Left kidney (tissue), 2 donors: ENCODE data around the gene DLX1. TPM values are rescaled to one million over a fixed set of nuclear protein-coding genes. Genes with fewer than 3 reads are reported as not detected.
"Not testable (repeated sequence)": the region's sequence is repeated elsewhere in the genome, so short reads cannot be mapped to it uniquely, and the experiment has no call there.

Experiments used
- DNase-seq: peaks from one replicate; pipeline ENCODE4 v3.0.0-alpha.2; 2013
- polyA plus RNA-seq: library from polyadenylated mRNA; unstranded; fragments of 120-200 nt; gene quantifications from one replicate; pipeline ENCODE4 v1.2.1, GENCODE V29; 2013; ENCODE audit not compliant: insufficient read length

DLX1 gene
- polyA plus RNA-seq, 1 donor, result 0.43 TPM

DNA sequence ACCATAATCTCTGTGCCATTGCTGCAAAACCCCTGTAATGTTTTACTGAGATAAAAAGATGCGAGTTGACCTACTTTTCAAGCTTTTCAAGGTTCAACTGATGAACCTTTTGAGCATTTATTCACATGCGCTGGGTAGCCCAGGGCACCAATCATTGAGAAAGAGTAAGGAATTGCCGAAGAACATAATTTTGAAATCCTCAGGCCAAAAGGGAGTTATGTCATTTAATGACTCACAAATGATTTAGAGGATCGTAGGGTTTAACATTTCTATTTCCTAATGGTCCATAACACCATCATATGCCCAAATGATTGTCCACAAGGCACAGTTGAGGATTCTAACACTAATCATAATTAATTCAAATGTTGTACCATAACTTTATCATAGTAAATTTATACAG is 20.2 kb upstream of the DLX1 start:
- DNase-seq, result no peak

- no peak for DNase-seq
Observed at GRCh38 chr2:172066394-172066886, 18.9 kb upstream of the DLX1 start.

DNA sequence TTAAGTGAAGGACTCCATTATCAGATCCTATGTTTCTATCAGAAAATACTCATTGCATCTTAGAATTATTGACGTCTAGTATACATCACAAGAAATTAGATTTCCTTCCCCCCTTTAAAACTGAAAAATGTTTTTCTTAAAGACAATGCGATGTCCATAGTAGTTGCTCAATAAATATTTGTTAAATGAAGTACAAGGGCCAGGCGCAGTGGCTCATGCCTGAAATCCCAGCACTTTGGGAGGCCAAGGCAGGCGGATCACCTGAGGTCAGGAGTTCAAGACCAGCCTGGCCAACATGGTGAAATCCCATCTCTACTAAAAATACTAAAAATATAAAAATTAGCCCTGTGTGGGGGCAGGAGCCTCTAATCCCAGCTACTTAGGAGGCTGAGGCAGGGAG is 17.4 kb upstream of the DLX1 start:
- DNase-seq, result not testable (repeated sequence)

- no peak for DNase-seq
Observed at GRCh38 chr2:172070936-172071335, 14.4 kb upstream of the DLX1 start.

DNA sequence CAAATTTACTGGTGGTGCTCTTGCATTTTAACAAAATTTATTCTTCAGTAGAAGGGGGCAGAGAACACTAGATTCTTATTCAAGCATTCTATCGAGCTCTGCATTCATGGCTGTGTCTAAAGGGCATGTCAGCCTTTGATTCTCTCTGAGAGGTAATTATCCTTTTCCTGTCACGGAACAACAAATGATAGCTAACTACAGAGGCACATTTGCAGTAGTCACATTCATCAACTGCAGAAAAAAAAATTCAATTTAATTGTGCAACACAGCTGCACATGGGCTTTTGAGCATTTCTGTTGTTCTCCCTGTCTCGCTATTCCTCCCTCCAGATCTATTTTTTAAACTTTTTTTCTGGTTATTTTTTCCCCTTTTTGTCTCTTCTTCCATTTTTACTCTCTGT is 13.0 kb upstream of the DLX1 start:
- DNase-seq, result no peak

DNA sequence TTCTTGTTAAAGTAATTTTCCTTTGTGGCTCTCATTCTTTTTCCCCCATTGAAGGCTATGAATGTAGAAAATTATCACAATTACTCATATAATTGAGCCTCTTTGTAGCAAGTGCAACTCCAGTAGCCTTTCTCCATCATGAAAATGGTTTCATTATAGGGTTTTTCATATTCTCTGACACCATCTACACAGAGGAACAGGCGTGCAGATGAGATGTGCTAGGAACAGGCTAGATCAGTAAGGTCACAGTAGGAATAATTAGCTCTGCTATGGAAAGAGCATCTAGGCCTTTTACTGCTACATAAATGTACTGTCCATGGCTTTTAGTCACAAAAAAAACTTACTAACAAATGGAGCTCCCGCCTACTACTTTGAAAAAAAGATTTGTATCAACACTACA is 12.6 kb upstream of the DLX1 start:
- no peak for DNase-seq

GRCh38 chr2:172073518-172073917 is 11.8 kb upstream of the DLX1 start:
- no peak for DNase-seq

DNA sequence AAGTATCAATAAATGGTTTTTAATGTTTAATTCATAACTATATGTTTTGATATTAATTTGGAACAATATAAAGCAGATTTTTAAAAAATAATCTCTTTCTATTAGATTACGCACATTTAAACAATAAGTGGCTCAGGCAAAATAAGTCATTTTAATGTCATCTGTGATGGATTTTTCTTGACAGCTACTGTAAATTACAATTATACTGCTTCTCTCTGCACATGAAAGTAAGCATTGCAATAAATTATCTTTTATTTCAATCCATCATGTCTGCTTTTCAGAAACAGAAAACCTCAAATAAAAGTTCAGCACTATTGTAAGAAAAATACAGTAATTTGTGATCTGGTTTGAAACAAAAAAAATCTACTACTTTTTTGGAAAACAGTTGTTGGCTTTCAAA is 11.1 kb upstream of the DLX1 start:
- DNase-seq, result no peak

- no peak for DNase-seq
Observed at GRCh38 chr2:172079416-172079815, 5.9 kb upstream of the DLX1 start.

DNA sequence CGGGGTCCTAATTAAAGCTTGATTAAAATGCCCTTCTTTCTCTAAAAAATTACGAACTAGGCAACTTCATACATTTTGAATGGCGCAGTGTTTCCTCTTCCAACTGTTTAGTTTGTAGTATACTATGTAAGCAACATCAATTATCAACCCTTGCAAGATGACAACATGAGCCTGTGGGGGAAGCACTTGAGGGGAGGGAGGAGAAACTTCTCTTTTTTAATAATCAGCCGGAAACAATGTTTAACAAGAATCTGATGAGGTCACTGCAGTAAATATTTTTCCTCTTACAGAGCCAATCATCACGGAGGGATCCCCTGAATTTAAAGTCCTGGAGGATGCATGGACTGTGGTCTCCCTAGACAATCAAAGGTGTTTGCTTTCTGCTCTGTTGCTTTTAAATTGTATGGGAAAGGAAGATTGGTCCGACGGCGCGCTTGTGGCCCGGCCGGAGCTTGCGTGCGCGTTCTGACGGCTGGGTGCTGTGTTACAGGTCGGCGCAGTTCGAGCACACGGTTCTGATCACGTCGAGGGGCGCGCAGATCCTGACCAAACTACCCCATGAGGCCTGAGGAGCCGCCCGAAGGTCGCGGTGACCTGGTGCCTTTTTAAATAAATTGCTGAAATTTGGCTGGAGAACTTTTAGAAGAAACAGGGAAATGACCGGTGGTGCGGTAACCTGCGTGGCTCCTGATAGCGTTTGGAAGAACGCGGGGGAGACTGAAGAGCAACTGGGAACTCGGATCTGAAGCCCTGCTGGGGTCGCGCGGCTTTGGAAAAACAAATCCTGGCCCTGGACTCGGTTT is 5.3 kb upstream of the DLX1 start:
- DNase-seq, result peak; percentile 6

DNA sequence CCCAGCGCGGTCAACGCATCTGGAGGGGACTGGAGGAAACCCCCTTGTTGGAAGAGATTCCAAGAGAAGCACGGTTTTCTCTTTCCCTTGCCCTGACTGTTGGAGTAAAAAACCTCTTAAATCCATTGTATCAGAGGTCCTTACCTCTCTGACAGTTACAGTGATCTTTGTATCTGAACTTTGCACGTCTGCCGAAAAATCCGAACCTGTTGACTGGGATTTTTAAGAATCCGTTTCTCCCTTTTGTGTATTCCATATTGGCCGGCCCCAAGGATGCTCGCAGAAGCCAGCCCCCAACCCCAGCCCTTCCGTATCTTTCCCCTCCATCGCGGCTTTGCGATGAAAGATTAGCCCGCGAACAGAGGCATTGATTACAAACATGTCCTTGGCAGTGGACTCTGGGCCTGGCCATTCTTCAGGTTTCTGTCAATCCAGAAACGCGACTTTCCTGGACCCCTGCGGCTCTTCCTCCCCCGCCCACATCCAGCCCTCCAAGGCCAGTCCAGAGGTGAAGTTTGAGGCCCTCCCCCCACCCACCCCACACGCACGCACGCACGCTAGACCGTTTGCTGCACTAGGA is 4.6 kb upstream of the DLX1 start:
- no peak for DNase-seq

GRCh38 chr2:172081221-172082022 is 3.9 kb upstream of the DLX1 start:
- DNase-seq, result peak; percentile 18

DNA sequence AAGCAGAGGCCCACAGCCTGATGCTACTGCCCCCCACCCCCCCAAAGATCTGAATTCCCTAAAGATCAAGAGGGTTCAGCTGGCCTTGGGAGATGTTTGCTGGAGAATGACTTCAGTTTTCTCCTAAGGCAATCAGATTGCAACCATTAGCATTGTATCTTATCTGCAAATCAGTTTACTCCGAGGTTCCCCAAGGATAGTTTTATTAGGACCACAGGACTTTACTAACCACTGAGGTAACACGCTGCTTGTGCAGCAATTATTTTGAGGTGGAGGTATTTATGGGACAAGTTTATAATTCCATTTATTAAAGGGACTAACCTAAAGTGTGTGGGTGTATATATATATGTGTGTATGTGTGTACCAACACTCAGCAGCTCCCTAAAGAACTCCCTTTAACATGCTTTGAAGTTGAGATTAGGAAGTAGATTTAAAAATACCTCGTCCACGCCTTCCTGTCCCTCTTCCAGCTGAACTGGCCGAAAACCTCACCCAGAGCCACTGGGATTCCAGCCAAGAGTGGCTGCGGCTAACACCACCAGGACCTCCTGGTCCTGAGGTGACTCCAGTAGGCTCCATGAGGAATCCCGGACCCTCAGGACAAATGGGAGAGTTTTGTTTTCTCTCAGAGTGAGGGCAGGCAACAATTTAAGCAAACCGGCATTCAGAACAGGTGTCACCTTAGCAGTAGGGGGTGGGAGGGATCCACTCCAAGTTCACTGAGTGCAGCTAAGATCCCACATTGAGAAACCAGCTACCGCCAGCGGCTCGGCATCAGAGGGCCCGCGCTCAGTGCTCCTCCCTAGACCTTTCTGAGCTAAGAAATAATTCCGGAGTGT is 3.0 kb upstream of the DLX1 start:
- DNase-seq, result peak; percentile 8

GRCh38 chr2:172082944-172083627 is 2.2 kb upstream of the DLX1 start:
- DNase-seq, result no peak

DNA sequence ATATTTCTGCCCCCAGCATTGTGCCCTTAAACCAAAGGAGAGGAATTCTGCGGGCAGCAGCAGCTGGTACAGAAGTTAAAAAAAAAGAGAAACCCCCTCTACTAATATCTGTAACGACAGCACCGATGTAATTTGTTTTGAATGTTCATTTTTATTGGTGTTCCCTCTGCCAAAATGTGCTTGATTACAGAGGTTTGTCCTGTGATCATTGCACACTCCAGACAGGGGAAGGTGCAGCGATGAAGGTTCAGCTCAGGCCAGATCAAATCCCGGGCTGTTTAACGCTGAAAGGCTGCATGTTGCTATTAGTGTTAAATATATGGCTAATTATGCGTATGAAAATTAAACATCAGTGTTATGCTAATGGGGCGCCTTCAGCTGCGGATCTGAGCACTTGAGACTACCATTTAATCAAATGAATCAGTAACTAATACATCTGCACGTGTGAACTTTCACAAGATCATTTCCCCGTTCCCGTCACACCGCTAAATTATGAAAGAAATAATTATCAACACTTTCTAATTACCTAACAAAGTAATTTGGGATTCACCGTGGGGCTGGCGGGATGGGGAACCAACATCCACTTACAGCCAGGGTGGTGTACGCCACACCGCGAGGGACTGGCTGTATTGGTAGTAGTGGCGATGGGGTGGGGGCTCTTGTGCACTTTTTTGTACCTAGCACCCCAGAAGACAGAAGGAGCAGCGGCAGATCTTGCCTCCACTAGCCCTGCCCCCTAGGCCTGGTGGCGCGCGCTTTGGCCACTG is 1.5 kb upstream of the DLX1 start:
- peak; percentile 14 for DNase-seq

DNA sequence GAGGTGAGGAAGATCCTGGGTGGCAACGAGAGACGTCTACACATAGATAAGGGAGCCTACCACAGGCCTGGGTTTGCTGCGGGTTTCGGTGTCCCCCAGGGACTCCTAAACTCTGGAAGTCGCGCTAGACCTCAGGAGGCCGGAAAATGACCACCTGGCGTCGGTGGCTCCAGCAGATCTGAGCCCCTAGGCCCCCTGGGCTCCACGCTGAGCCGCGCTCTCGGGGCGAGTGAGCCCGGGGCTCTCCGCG is 987 bp upstream of the DLX1 start:
- no peak for DNase-seq

- peak; percentile 83 for DNase-seq
Observed at GRCh38 chr2:172084645-172085459, 455 bp upstream of the DLX1 start.

GRCh38 chr2:172086241-172087206 is 1.2 kb downstream of the DLX1 start:
- DNase-seq, result no peak
